ENCODE measurements around the gene CACNA2D3.

GRCh38 chr3:55089211-55089610 is 966.9 kb downstream of the CACNA2D3 start:
- TF ChIP-seq EZH2 (IDR thresholded peaks at IDR 0.05): no peak
- no peak for TF ChIP-seq POLR2AphosphoS5 (IDR thresholded peaks at IDR 0.05; ENCODE audit: borderline replicate concordance, low read depth, low read length)
